Immature natural killer cell (primary cell): ENCODE data around the gene REXO1. TPM values are rescaled to one million over a fixed set of nuclear protein-coding genes. Genes with fewer than 3 reads are reported as not detected.

Source experiments
- DNase-seq, 3 donors: peaks; one replicate each; pipeline ENCODE4 v3.0.0; 2022; ENCODE audit warnings: mixed read lengths in 1 of 3
- H3K27ac Mint-ChIP-seq, 6 donors: one replicate each; pipeline ENCODE4 v1.8.0; 2020; ENCODE audit warnings: mixed read lengths in 6 of 6, mild to moderate bottlenecking in 5 of 6, inconsistent platforms in 4 of 6, moderate library complexity in 3 of 6
- H3K27me3 Mint-ChIP-seq, 3 donors: one replicate each; pipeline ENCODE4 v1.8.0; 2020 to 2021; ENCODE audit warnings: low read depth in 3 of 3, mild to moderate bottlenecking in 3 of 3, mixed read lengths in 3 of 3, moderate library complexity in 3 of 3, inconsistent platforms in 1 of 3
- H3K36me3 Mint-ChIP-seq, 3 donors: one replicate each; pipeline ENCODE4 v1.8.0; 2020; ENCODE audit warnings: mixed read lengths in 3 of 3, inconsistent platforms in 2 of 3, mild to moderate bottlenecking in 2 of 3
- H3K4me1 Mint-ChIP-seq, 2 donors: one replicate each; pipeline ENCODE4 v1.8.0; 2020; ENCODE audit warnings: inconsistent platforms in 2 of 2, mild to moderate bottlenecking in 2 of 2, mixed read lengths in 2 of 2, moderate library complexity in 1 of 2
- H3K4me3 Mint-ChIP-seq, 5 donors: one replicate each; pipeline ENCODE4 v1.8.0; 2020; ENCODE audit warnings: mild to moderate bottlenecking in 5 of 5, mixed read lengths in 5 of 5, inconsistent platforms in 3 of 5, moderate library complexity in 3 of 5
- H3K9me3 Mint-ChIP-seq, 6 donors: one replicate each; pipeline ENCODE4 v1.8.0; 2020; ENCODE audit warnings: mild to moderate bottlenecking in 6 of 6, mixed read lengths in 6 of 6, inconsistent platforms in 4 of 6, moderate library complexity in 3 of 6
- polyA plus RNA-seq, 3 donors: library from polyadenylated mRNA; unstranded; fragments of 300-500 nt; fragmentation: Illumina TruSeq; gene quantifications; one replicate each; pipeline ENCODE4 v1.2.3, GENCODE V29; 2021

REXO1 gene
- polyA plus RNA-seq, 3 donors from 2014 or later: 0.63 to 13.0 (median 4.5) TPM

GRCh38 chr19:1846517-1847204 lies 1.6 kb downstream of the REXO1 start:
- peak overlapping the region; percentile 89 to 97 (median 93) for H3K27ac Mint-ChIP-seq
- peaks cover 56 to 63% of the 10 kb centered on the region in 2 donors for H3K4me1 Mint-ChIP-seq

GRCh38 chr19:1845642-1846041 lies 2.6 kb downstream of the REXO1 start:
- Mint-ChIP-seq H3K27me3 (peaks cover 6 to 26% (median 17%) of the 10 kb centered on the region in 3 donors), H3K9me3 (no peaks in the 10 kb centered on the region), H3K27ac (no peak overlapping the region), H3K4me3 (peak overlapping the region in 3 of 5 donors; percentile 91 to 92 (median 92)), H3K4me1 (peaks cover 64 to 65% of the 10 kb centered on the region in 2 donors), H3K36me3 (no peaks in the 10 kb centered on the region)
- no peak for DNase-seq

More at GRCh38 chr19:1846517-1847204, 1.6 kb downstream of the REXO1 start:
- Mint-ChIP-seq H3K4me3 (peak overlapping the region; percentile 91 to 93 (median 92)), H3K27me3 (peaks cover 8 to 31% (median 22%) of the 10 kb centered on the region in 3 donors), H3K9me3 (no peaks in the 10 kb centered on the region), H3K36me3 (no peaks in the 10 kb centered on the region)
- no peak for DNase-seq

GRCh38 chr19:1845125-1845515 lies 3.2 kb downstream of the REXO1 start:
- Mint-ChIP-seq H3K27ac (no peak overlapping the region), H3K27me3 (peaks cover 6 to 26% (median 16%) of the 10 kb centered on the region in 3 donors), H3K4me1 (peaks cover 65 to 68% of the 10 kb centered on the region in 2 donors), H3K4me3 (peak overlapping the region in 2 of 5 donors; percentile 8 to 35), H3K36me3 (no peaks in the 10 kb centered on the region), H3K9me3 (no peaks in the 10 kb centered on the region)
- DNase-seq: no peak

- peaks cover 65 to 66% of the 10 kb centered on the region in 2 donors for H3K4me1 Mint-ChIP-seq
- no peaks in the 10 kb centered on the region for H3K36me3 Mint-ChIP-seq
- DNase-seq: no peak
- no peaks in the 10 kb centered on the region for H3K9me3 Mint-ChIP-seq
- H3K27ac Mint-ChIP-seq: no peak overlapping the region
- H3K4me3 Mint-ChIP-seq: peak overlapping the region in 2 of 5 donors; percentile 13 to 35
- peaks cover 6 to 24% (median 16%) of the 10 kb centered on the region in 3 donors for H3K27me3 Mint-ChIP-seq
Observed at GRCh38 chr19:1844513-1845124, 3.7 kb downstream of the REXO1 start.

GRCh38 chr19:1843646-1844394 lies 4.5 kb downstream of the REXO1 start:
- Mint-ChIP-seq H3K36me3 (no peaks in the 10 kb centered on the region), H3K4me1 (peaks cover 61 to 62% of the 10 kb centered on the region in 2 donors), H3K4me3 (peak overlapping the region in 1 of 5 donors; percentile 2), H3K27me3 (peaks cover 6 to 25% (median 16%) of the 10 kb centered on the region in 3 donors), H3K27ac (no peak overlapping the region), H3K9me3 (no peaks in the 10 kb centered on the region)
- no peak for DNase-seq

- Mint-ChIP-seq H3K27me3 (peaks cover 6 to 22% (median 20%) of the 10 kb centered on the region in 3 donors), H3K4me3 (no peak overlapping the region), H3K9me3 (no peaks in the 10 kb centered on the region), H3K36me3 (no peaks in the 10 kb centered on the region), H3K4me1 (peaks cover 60 to 61% of the 10 kb centered on the region in 2 donors), H3K27ac (no peak overlapping the region)
- DNase-seq: no peak
Observed at GRCh38 chr19:1843116-1843515, 5.2 kb downstream of the REXO1 start.

GRCh38 chr19:1841209-1841924 lies 6.9 kb downstream of the REXO1 start:
- DNase-seq: no peak
- no peak overlapping the region for H3K27ac Mint-ChIP-seq
- no peaks in the 10 kb centered on the region for H3K9me3 Mint-ChIP-seq
- H3K27me3 Mint-ChIP-seq: peaks cover 0 to 18% (median 11%) of the 10 kb centered on the region in 3 donors
- peaks cover 47 to 49% of the 10 kb centered on the region in 2 donors for H3K4me1 Mint-ChIP-seq
- no peak overlapping the region for H3K4me3 Mint-ChIP-seq
- no peaks in the 10 kb centered on the region for H3K36me3 Mint-ChIP-seq

- H3K4me3 Mint-ChIP-seq: no peak overlapping the region
- H3K27me3 Mint-ChIP-seq: peaks cover 0 to 13% (median 11%) of the 10 kb centered on the region in 3 donors
- no peak for DNase-seq
- peaks cover 39 to 46% of the 10 kb centered on the region in 2 donors for H3K4me1 Mint-ChIP-seq
- H3K27ac Mint-ChIP-seq: peak overlapping the region in 2 of 6 donors; percentile 31 to 40
- H3K9me3 Mint-ChIP-seq: no peaks in the 10 kb centered on the region
- no peaks in the 10 kb centered on the region for H3K36me3 Mint-ChIP-seq
Observed at GRCh38 chr19:1840541-1841115, 7.7 kb downstream of the REXO1 start.

GRCh38 chr19:1839658-1840540 lies 8.4 kb downstream of the REXO1 start:
- no peaks in the 10 kb centered on the region for H3K9me3 Mint-ChIP-seq
- H3K4me3 Mint-ChIP-seq: no peak overlapping the region
- H3K36me3 Mint-ChIP-seq: no peaks in the 10 kb centered on the region
- no peak for DNase-seq
- peak overlapping the region in 2 of 6 donors; percentile 31 to 40 for H3K27ac Mint-ChIP-seq
- peaks cover 37 to 42% of the 10 kb centered on the region in 2 donors for H3K4me1 Mint-ChIP-seq
- peaks cover 0 to 13% (median 10%) of the 10 kb centered on the region in 3 donors for H3K27me3 Mint-ChIP-seq

GRCh38 chr19:1837625-1838105 lies 10.6 kb downstream of the REXO1 start:
- no peaks in the 10 kb centered on the region for H3K36me3 Mint-ChIP-seq
- no peak overlapping the region for H3K4me3 Mint-ChIP-seq
- peaks cover 26 to 36% of the 10 kb centered on the region in 2 donors for H3K4me1 Mint-ChIP-seq
- no peak overlapping the region for H3K27ac Mint-ChIP-seq
- peaks cover 0 to 11% (median 8%) of the 10 kb centered on the region in 3 donors for H3K27me3 Mint-ChIP-seq
- no peaks in the 10 kb centered on the region for H3K9me3 Mint-ChIP-seq
- DNase-seq: peak; percentile 38 to 57 (median 54)

- Mint-ChIP-seq H3K36me3 (no peaks in the 10 kb centered on the region), H3K4me1 (peaks cover 21 to 31% of the 10 kb centered on the region in 2 donors), H3K4me3 (no peak overlapping the region), H3K27ac (no peak overlapping the region), H3K9me3 (no peaks in the 10 kb centered on the region), H3K27me3 (peaks cover 0 to 10% (median 8%) of the 10 kb centered on the region in 3 donors)
- no peak for DNase-seq
Observed at GRCh38 chr19:1837222-1837565, 11.1 kb downstream of the REXO1 start.

- DNase-seq: no peak
- H3K4me1 Mint-ChIP-seq: peaks cover 16 to 30% of the 10 kb centered on the region in 2 donors
Observed at GRCh38 chr19:1836458-1837221, 11.6 kb downstream of the REXO1 start.

More at GRCh38 chr19:1836458-1837221, 11.6 kb downstream of the REXO1 start:
- Mint-ChIP-seq H3K27ac (no peak overlapping the region), H3K9me3 (no peaks in the 10 kb centered on the region), H3K27me3 (peaks cover 0 to 7% (median 4%) of the 10 kb centered on the region in 3 donors), H3K4me3 (no peak overlapping the region), H3K36me3 (no peaks in the 10 kb centered on the region)
